Esophagus squamous epithelium (tissue), 5 donors: ENCODE measurements around the gene IARS2. TPM values are rescaled to one million over a fixed set of nuclear protein-coding genes. Genes with fewer than 3 reads are reported as not detected.

Experiments
- DNase-seq: peaks from one replicate; lab custom pipeline; 2025; lab: John Stamatoyannopoulos, UW
- H3K27ac ChIP-seq, 4 donors: fragments of 200-600 bp; sonication (generic); one replicate each; pipeline ENCODE4 v1.5.1; 2016 to 2019; ENCODE audit warnings: mild to moderate bottlenecking in 1 of 4
- H3K27me3 ChIP-seq, 4 donors: fragments of 200-600 bp; sonication (generic); 1 replicate in 3 of 4; 2 replicates in 1 of 4; pipeline versions ENCODE4 v1.5.1 to v1.6.0; 2017 to 2021; ENCODE audit warnings: antibody characterized with exemption in 1 of 4
- H3K36me3 ChIP-seq, 3 donors: fragments of 200-600 bp; sonication (generic); one replicate each; pipeline ENCODE4 v1.5.1; 2016 to 2019
- H3K4me1 ChIP-seq, 3 donors: fragments of 200-600 bp; sonication (generic); one replicate each; pipeline ENCODE4 v1.5.1; 2017 to 2019
- H3K4me3 ChIP-seq, 4 donors: fragments of 200-600 bp; sonication (generic); 1 replicate in 3 of 4; 2 replicates in 1 of 4; pipeline ENCODE4 v1.5.1; 2016 to 2019; ENCODE audit warnings: mild to moderate bottlenecking in 2 of 4, moderate library complexity in 1 of 4
- H3K9me3 ChIP-seq, 3 donors: fragments of 200-600 bp; sonication (generic); one replicate each; pipeline ENCODE4 v1.5.1; 2016 to 2019
- CTCF ChIP-seq, 6 experiments: fragments of 450-650 bp in 4 of 6; fragments of 200-600 bp in 2 of 6; sonication (generic) in 2 of 6; IDR thresholded peaks; one replicate each; pipeline ENCODE4 v1.5.1; 2016 to 2019; ENCODE audit warnings: antibody characterized with exemption in 6 of 6, mild to moderate bottlenecking in 4 of 6, moderate library complexity in 4 of 6
- POLR2A ChIP-seq, 4 donors: fragments of 450-650 bp; IDR thresholded peaks; one replicate each; pipeline ENCODE4 v1.6.1; 2017; ENCODE audit warnings: antibody characterized with exemption in 4 of 4, mild to moderate bottlenecking in 4 of 4, moderate library complexity in 3 of 4
- WGBS, 2 donors: methylation state at CpG; one replicate each; pipeline ENCODE4 v1.1.5; 2018; 5-methylcytosine and 5-hydroxymethylcytosine counted together
- intact Hi-C: fragments of 100-400 bp; cut with DNase I; formaldehyde crosslinking; loops from one replicate; pipeline ENCODE4 v1.15.0; 2022
- total RNA-seq, 4 donors: library from RNA; depleted of rRNA; stranded (reverse); fragments of >200 nt; gene quantifications; one replicate each; pipeline ENCODE4 v1.1.0, GENCODE V29; 2016
- donor health status: DM: yes; HTN: yes; CAD: no.

Gene IARS2
- total RNA-seq, 4 donors from 2014 or later, result 43.6 to 85.1 (median 61.7) TPM

GRCh38 chr1:220182656-220183055 lies 88.7 kb downstream of the IARS2 start:
- TF ChIP-seq CTCF (IDR thresholded peaks at IDR 0.05), result no peak
- no peak for TF ChIP-seq POLR2A (IDR thresholded peaks at IDR 0.05)
- intact Hi-C loops, result no loop called here
- Histone ChIP-seq H3K9me3 (no peaks in the 10 kb centered on the region), H3K27ac (no peak overlapping the region), H3K27me3 (no peaks in the 10 kb centered on the region), H3K4me3 (no peak overlapping the region), H3K4me1 (no peaks in the 10 kb centered on the region), H3K36me3 (peaks cover 0 to 87% (median 5%) of the 10 kb centered on the region in 3 donors)
- WGBS, 2 donors, result 85 to 86% methylated on average over 2 of the region's 2 CpGs
- DNase-seq, result no peak

- Histone ChIP-seq H3K27ac (no peak overlapping the region), H3K9me3 (no peaks in the 10 kb centered on the region), H3K4me1 (no peaks in the 10 kb centered on the region), H3K27me3 (no peaks in the 10 kb centered on the region), H3K4me3 (no peak overlapping the region), H3K36me3 (peaks cover 0 to 91% (median 11%) of the 10 kb centered on the region in 3 donors)
- TF ChIP-seq POLR2A (IDR thresholded peaks at IDR 0.05), result no peak
- TF ChIP-seq CTCF (IDR thresholded peaks at IDR 0.05), result no peak
- no peak for DNase-seq
- intact Hi-C loops, result no loop called here
- 56 to 80% methylated on average over 1 of the region's 1 CpG for WGBS, 2 donors
Observed at GRCh38 chr1:220184506-220184905, 90.6 kb downstream of the IARS2 start.

- intact Hi-C loops, result no loop called here
- Histone ChIP-seq H3K4me1 (no peaks in the 10 kb centered on the region), H3K4me3 (no peak overlapping the region), H3K9me3 (no peaks in the 10 kb centered on the region), H3K27ac (no peak overlapping the region), H3K27me3 (no peaks in the 10 kb centered on the region), H3K36me3 (peaks cover under 1 to 91% (median 14%) of the 10 kb centered on the region in 3 donors)
- TF ChIP-seq CTCF (IDR thresholded peaks at IDR 0.05), result no peak
- no peak for TF ChIP-seq POLR2A (IDR thresholded peaks at IDR 0.05)
- WGBS, 2 donors, result 88 to 93% methylated on average over 2 of the region's 2 CpGs
- no peak for DNase-seq
Observed at GRCh38 chr1:220186752-220187151, 92.8 kb downstream of the IARS2 start.

- no peaks in the 10 kb centered on the region for H3K4me1 ChIP-seq
- intact Hi-C loops, result no loop called here
- no peak overlapping the region for H3K4me3 ChIP-seq
- H3K36me3 ChIP-seq, result peaks cover 3 to 91% (median 10%) of the 10 kb centered on the region in 3 donors
- H3K27ac ChIP-seq, result no peak overlapping the region
- WGBS, 2 donors, result 85 to 87% methylated on average over 2 of the region's 2 CpGs
- DNase-seq, result no peak
- no peaks in the 10 kb centered on the region for H3K9me3 ChIP-seq
- no peak for TF ChIP-seq CTCF (IDR thresholded peaks at IDR 0.05)
- TF ChIP-seq POLR2A (IDR thresholded peaks at IDR 0.05), result no peak
- no peaks in the 10 kb centered on the region for H3K27me3 ChIP-seq
Observed at GRCh38 chr1:220188538-220188937, 94.6 kb downstream of the IARS2 start.

GRCh38 chr1:220189750-220190347 lies 95.9 kb downstream of the IARS2 start:
- no peak for DNase-seq
- H3K9me3 ChIP-seq, result no peaks in the 10 kb centered on the region
- 86 to 96% methylated on average over 1 of the region's 1 CpG for WGBS, 2 donors
- H3K4me1 ChIP-seq, result no peaks in the 10 kb centered on the region
- no peak overlapping the region for H3K27ac ChIP-seq
- peaks cover 3 to 96% (median 10%) of the 10 kb centered on the region in 3 donors for H3K36me3 ChIP-seq
- TF ChIP-seq CTCF (IDR thresholded peaks at IDR 0.05) (peak in 3 of 6 experiments; percentile 17 to 44 (median 31)), POLR2A (IDR thresholded peaks at IDR 0.05) (no peak)
- intact Hi-C loops, result no loop called here
- H3K27me3 ChIP-seq, result no peaks in the 10 kb centered on the region
- H3K4me3 ChIP-seq, result no peak overlapping the region
